ENCODE results near the gene INHBB. TPM values are rescaled to one million over a fixed set of nuclear protein-coding genes. Genes with fewer than 3 reads are reported as not detected.

The INHBB gene
- total and polyA plus RNA-seq, 9 of the 15 experiments (the other 6 are each of a cell fraction or from before 2014, with no cell fraction given): not detected

DNA sequence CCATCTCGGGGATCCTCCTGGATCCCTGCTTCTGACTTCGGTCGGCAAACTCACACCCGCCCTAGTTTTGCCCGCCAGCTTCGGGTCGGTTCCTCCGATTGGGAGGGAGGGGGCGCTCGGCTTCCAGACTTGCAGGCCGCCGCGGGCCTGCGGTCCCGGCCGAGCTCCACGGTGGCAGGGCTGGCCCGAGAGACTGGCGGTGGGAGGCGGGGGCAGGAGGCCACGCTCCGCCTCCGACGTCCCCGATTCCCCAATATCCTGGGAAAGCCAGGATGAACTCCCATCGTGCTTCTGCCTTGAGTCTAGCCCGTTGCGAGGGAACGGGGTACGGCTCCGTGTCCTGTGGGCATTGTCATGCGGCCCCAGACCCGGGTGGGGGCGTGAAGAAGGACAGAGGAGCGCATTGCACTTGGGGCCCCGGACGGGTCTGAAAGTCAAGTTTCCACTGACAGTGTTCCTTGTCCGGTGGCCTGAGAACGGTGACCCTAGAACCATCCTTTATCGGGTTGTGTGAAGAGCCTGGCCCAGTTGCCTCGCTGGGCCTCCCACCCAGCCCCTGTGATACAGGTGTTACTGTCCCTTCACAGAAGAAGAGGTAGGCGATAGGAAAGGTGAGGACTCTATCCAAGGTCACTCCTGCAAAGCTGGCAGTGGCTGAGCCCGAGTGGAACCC lies 2.4 kb upstream of the INHBB start:
- no peak overlapping the region for H3K4me3 ChIP-seq
- DNase-seq (ENCODE audit: extremely low read depth in 1 of 4, low spot score in 3 of 4): peak; percentile 54 to 66 (median 62)
- H3K4me1 ChIP-seq (replicated peaks in 1 of 2; ENCODE audit: control insufficient read depth in 2 of 2, insufficient read depth in 2 of 2, low read length in 2 of 2): peaks cover 0 to 7% of the 10 kb centered on the region in 2 experiments; a peak in 2 of 5 replicates
- H3K9ac ChIP-seq (ENCODE audit: insufficient read depth in 1 of 2, low read depth in 2 of 2, low read length in 2 of 2): no peak overlapping the region; a peak in 1 of 4 replicates
- no peak overlapping the region for H3K27ac ChIP-seq (ENCODE audit: extremely low read depth, low read depth, low read length)
- H3K27me3 ChIP-seq (ENCODE audit: control insufficient read depth in 2 of 2, insufficient read depth in 2 of 2, low read length in 2 of 2): peaks cover 24 to 59% of the 10 kb centered on the region in 2 experiments; a peak in 4 of 5 replicates
- FAIRE-seq: no peak
- CTCF ChIA-PET (ENCODE audit: low intra/inter-chr PET ratio): interaction anchor here (0.7 to 1.7 kb wide), 3 partner anchors 110 to 337 kb away, joined by 4 to 6 read pairs (median 4); no protein-coding TSS in a partner anchor
- in situ Hi-C loops (cut with MboI) (loop anchor here (10.0 kb wide), 1 partner anchor 331 kb away; no protein-coding TSS in a partner anchor), intact Hi-C loops (cut with micrococcal nuclease) (loop anchor here (2.0 to 5.0 kb wide), 3 partner anchors 114 to 337 kb away; no protein-coding TSS in a partner anchor)
- BruUV-seq (replicated peaks): no TSS peak
- peak; percentile 94 for ATAC-seq
- no peak overlapping the region for H3K4me2 ChIP-seq (ENCODE audit: insufficient read depth, low read length)
- no peak overlapping the region for H2AFZ ChIP-seq (ENCODE audit: low read depth, low read length)
- peaks cover 12% of the 10 kb centered on the region for H4K20me1 ChIP-seq (replicated peaks; ENCODE audit: control insufficient read depth, insufficient read depth, low read length)
- H3K9me3 ChIP-seq (replicated peaks; ENCODE audit: control insufficient read depth, insufficient read depth, low read depth, low read length): no peaks in the 10 kb centered on the region
- H3K36me3 ChIP-seq (ENCODE audit: control insufficient read depth, insufficient read depth, low read length): no peaks in the 10 kb centered on the region
- no peaks in the 10 kb centered on the region for H3K79me2 ChIP-seq (ENCODE audit: control insufficient read depth, insufficient read depth, low read length)
- POLR2A ChIA-PET: interaction anchor here (0.9 kb wide), 1 partner anchor 9 kb away, joined by 3 read pairs; no protein-coding TSS in a partner anchor
- 7% methylated on average over 39 of the region's 43 CpGs for WGBS (ENCODE audit: insufficient coverage, low coverage, missing lambda C conversion rate)
- no peaks in the 10 kb centered on the region for H3K9me1 ChIP-seq (ENCODE audit: control insufficient read depth, insufficient read depth, low read length)
- TF ChIP-seq ZNF121 (CRISPR knock-in tag; conservative IDR thresholded peaks at IDR 0.05) (no peak), PTRF (tag; IDR thresholded peaks at IDR 0.05) (no peak), DIDO1 (tag; IDR thresholded peaks at IDR 0.05; ENCODE audit: low read depth) (no peak), XRCC5 (IDR thresholded peaks at IDR 0.05; ENCODE audit: low read depth, low read length) (no peak), PCBP1 (IDR thresholded peaks at IDR 0.05; ENCODE audit: low read depth, low read length, poor library complexity, severe bottlenecking) (no peak), TBL1XR1 (IDR thresholded peaks at IDR 0.05; ENCODE audit: low read length in 2 of 2) (no peak), ZNF584 (CRISPR knock-in tag; IDR thresholded peaks at IDR 0.05; ENCODE audit: low read depth) (no peak)
- TF ChIP-seq, protein P1, sequence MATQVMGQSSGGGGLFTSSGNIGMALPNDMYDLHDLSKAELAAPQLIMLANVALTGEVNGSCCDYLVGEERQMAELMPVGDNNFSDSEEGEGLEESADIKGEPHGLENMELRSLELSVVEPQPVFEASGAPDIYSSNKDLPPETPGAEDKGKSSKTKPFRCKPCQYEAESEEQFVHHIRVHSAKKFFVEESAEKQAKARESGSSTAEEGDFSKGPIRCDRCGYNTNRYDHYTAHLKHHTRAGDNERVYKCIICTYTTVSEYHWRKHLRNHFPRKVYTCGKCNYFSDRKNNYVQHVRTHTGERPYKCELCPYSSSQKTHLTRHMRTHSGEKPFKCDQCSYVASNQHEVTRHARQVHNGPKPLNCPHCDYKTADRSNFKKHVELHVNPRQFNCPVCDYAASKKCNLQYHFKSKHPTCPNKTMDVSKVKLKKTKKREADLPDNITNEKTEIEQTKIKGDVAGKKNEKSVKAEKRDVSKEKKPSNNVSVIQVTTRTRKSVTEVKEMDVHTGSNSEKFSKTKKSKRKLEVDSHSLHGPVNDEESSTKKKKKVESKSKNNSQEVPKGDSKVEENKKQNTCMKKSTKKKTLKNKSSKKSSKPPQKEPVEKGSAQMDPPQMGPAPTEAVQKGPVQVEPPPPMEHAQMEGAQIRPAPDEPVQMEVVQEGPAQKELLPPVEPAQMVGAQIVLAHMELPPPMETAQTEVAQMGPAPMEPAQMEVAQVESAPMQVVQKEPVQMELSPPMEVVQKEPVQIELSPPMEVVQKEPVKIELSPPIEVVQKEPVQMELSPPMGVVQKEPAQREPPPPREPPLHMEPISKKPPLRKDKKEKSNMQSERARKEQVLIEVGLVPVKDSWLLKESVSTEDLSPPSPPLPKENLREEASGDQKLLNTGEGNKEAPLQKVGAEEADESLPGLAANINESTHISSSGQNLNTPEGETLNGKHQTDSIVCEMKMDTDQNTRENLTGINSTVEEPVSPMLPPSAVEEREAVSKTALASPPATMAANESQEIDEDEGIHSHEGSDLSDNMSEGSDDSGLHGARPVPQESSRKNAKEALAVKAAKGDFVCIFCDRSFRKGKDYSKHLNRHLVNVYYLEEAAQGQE (IDR thresholded peaks at IDR 0.05; ENCODE audit: borderline replicate concordance): peak; percentile 78
- TF ChIP-seq, protein P1 (CRISPR knock-in tag; IDR thresholded peaks at IDR 0.05; ENCODE audit: low read depth): no peak
- TF ChIP-seq, protein P2, sequence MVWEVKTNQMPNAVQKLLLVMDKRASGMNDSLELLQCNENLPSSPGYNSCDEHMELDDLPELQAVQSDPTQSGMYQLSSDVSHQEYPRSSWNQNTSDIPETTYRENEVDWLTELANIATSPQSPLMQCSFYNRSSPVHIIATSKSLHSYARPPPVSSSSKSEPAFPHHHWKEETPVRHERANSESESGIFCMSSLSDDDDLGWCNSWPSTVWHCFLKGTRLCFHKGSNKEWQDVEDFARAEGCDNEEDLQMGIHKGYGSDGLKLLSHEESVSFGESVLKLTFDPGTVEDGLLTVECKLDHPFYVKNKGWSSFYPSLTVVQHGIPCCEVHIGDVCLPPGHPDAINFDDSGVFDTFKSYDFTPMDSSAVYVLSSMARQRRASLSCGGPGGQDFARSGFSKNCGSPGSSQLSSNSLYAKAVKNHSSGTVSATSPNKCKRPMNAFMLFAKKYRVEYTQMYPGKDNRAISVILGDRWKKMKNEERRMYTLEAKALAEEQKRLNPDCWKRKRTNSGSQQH (CRISPR knock-in tag; IDR thresholded peaks at IDR 0.05): no peak
- TF ChIP-seq, protein P3, sequence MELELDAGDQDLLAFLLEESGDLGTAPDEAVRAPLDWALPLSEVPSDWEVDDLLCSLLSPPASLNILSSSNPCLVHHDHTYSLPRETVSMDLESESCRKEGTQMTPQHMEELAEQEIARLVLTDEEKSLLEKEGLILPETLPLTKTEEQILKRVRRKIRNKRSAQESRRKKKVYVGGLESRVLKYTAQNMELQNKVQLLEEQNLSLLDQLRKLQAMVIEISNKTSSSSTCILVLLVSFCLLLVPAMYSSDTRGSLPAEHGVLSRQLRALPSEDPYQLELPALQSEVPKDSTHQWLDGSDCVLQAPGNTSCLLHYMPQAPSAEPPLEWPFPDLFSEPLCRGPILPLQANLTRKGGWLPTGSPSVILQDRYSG (tag; conservative IDR thresholded peaks at IDR 0.05; ENCODE audit: low read depth): no peak

All from K562 (cell line).